OCI-M2 (cell line): ENCODE measurements around the gene ERC1.
"Not testable (repeated sequence)": the region's sequence is repeated elsewhere in the genome, so short reads cannot be mapped to it uniquely, and the experiment has no call there.

ENCODE experiments used
- DNase-seq: peaks from one replicate; lab custom pipeline; 2025; ENCODE audit not compliant: unreplicated experiment; lab: John Stamatoyannopoulos, UW

ERC1 gene

GRCh38 chr12:1348606-1349005, 357.6 kb downstream of the ERC1 start:
- no peak for DNase-seq

GRCh38 chr12:1350055-1350933, 359.3 kb downstream of the ERC1 start:
- DNase-seq = no peak

- no peak for DNase-seq
These were observed 359.9 kb downstream of the ERC1 start for GRCh38 chr12:1350934-1351240.

- no peak for DNase-seq
These were observed 360.9 kb downstream of the ERC1 start for GRCh38 chr12:1351926-1352325.

- DNase-seq = no peak
These were observed 362.4 kb downstream of the ERC1 start for GRCh38 chr12:1353451-1353850.

- no peak for DNase-seq
These were observed 364.4 kb downstream of the ERC1 start for GRCh38 chr12:1355396-1355795.

GRCh38 chr12:1355871-1356270, 364.8 kb downstream of the ERC1 start:
- DNase-seq = not testable (repeated sequence)

- no peak for DNase-seq
These were observed 365.3 kb downstream of the ERC1 start for GRCh38 chr12:1356285-1356684.

- no peak for DNase-seq
These were observed 366.1 kb downstream of the ERC1 start for GRCh38 chr12:1357171-1357570.

GRCh38 chr12:1357711-1358110, 366.7 kb downstream of the ERC1 start:
- DNase-seq = no peak

GRCh38 chr12:1360441-1361210, 369.6 kb downstream of the ERC1 start:
- DNase-seq = no peak

- DNase-seq = no peak
These were observed 371.2 kb downstream of the ERC1 start for GRCh38 chr12:1362143-1362662.

- DNase-seq = no peak
These were observed 374.7 kb downstream of the ERC1 start for GRCh38 chr12:1365703-1366102.

GRCh38 chr12:1367331-1368291, 376.6 kb downstream of the ERC1 start:
- no peak for DNase-seq

- no peak for DNase-seq
These were observed 378.4 kb downstream of the ERC1 start for GRCh38 chr12:1369460-1369859.

GRCh38 chr12:1369938-1370500, 379.0 kb downstream of the ERC1 start:
- no peak for DNase-seq

GRCh38 chr12:1373901-1374735, 383.1 kb downstream of the ERC1 start:
- DNase-seq = no peak

GRCh38 chr12:1375323-1375722, 384.3 kb downstream of the ERC1 start:
- no peak for DNase-seq

- DNase-seq = no peak
These were observed 386.1 kb downstream of the ERC1 start for GRCh38 chr12:1377117-1377516.

GRCh38 chr12:1377681-1378080, 386.7 kb downstream of the ERC1 start:
- DNase-seq = no peak
